T-helper 2 cell treated with Interferon-gamma antibody and Interleukin-4, amounts not matched to agents 5 μg/mL and 100 μg/mL, for 36 hours (primary cell): ENCODE data around the gene GPC6.

Experiments used
- DNase-seq: peaks from one replicate; pipeline ENCODE4 v3.0.0; 2021; ENCODE audit warnings: low spot score
- H3K27ac Mint-ChIP-seq: one replicate; pipeline ENCODE4 v1.8.0; 2021; ENCODE audit warnings: mild to moderate bottlenecking, mixed read lengths
- H3K27me3 Mint-ChIP-seq: one replicate; pipeline ENCODE4 v1.8.0; 2021; ENCODE audit warnings: low read depth, mixed read lengths
- H3K36me3 Mint-ChIP-seq: one replicate; pipeline ENCODE4 v1.8.0; 2021; ENCODE audit warnings: low read depth, mixed read lengths
- H3K4me1 Mint-ChIP-seq: one replicate; pipeline ENCODE4 v1.8.0; 2021; ENCODE audit warnings: low read depth, mixed read lengths
- H3K4me3 Mint-ChIP-seq: one replicate; pipeline ENCODE4 v1.8.0; 2022; ENCODE audit warnings: mild to moderate bottlenecking, moderate library complexity, mixed read lengths
- H3K9me3 Mint-ChIP-seq: one replicate; pipeline ENCODE4 v1.8.0; 2021; ENCODE audit warnings: mixed read lengths

The GPC6 gene

DNA sequence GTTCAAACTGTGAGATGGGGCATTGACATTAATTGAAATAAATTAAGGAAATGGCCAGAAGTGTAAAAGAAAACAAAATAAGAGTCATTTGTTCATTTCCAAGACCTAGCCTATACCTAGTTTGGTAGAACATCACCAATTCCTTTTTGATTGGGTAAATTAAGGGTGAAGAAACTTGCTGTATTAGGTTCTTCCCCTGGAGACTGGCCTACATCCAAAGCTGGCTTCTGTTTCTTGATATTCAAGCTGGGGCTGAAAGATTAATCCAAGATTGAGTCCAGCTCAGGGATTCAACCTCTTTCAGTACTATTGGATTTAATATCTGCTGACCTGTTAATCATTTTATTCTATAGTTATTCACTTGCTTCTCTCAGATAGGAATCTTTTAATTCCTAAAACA lies 183.2 kb downstream of the GPC6 start:
- Mint-ChIP-seq H3K27ac (no peak overlapping the region), H3K4me3 (no peak overlapping the region), H3K4me1 (no peaks in the 10 kb centered on the region), H3K9me3 (no peaks in the 10 kb centered on the region), H3K27me3 (no peaks in the 10 kb centered on the region), H3K36me3 (no peaks in the 10 kb centered on the region)
- no peak for DNase-seq

DNA sequence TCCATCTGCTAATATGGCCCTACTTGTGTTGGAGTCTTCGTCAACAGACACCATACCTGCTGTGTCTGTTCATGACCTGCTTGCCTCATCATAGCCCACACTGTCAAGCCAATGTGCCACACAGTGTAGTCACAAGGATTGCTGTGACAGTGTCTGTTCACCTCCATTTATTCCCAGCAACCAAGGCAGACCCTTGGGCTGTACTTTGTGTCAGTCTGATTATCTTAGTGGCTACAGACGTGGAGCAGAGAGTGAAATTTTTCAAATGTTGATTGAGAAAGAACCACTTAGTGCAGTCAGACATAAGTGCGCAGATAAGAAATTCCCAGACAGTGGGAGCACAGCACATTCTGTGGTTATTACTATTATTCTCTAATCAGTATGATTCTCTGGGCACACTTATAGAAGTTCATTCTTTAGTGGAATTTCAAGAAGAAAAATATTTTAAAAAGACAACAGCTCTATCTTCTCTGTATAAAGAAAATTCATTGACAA lies 184.6 kb downstream of the GPC6 start:
- Mint-ChIP-seq H3K9me3 (no peaks in the 10 kb centered on the region), H3K27ac (no peak overlapping the region), H3K4me3 (no peak overlapping the region), H3K36me3 (no peaks in the 10 kb centered on the region), H3K4me1 (no peaks in the 10 kb centered on the region), H3K27me3 (no peaks in the 10 kb centered on the region)
- no peak for DNase-seq

DNA sequence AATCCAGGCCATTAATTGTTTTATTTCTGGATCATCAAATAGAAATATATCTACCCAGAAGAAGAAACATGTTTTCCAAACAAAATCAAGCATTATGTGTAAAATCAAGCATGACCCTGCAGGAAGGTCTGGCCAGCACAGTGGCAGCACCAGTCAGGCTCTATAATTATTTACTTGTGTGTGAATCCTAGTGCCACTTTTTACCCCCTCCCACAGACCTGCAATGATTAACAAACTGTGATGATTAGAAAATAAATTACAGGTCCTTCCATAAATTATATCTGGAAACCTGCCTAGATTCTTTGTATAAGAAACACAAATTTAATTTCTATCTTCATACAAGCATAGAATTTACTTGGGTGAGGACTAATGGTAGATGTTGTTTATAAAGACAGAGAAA lies 186.1 kb downstream of the GPC6 start:
- Mint-ChIP-seq H3K4me1 (no peaks in the 10 kb centered on the region), H3K27me3 (no peaks in the 10 kb centered on the region), H3K36me3 (no peaks in the 10 kb centered on the region), H3K27ac (no peak overlapping the region), H3K9me3 (no peaks in the 10 kb centered on the region), H3K4me3 (no peak overlapping the region)
- DNase-seq: no peak

DNA sequence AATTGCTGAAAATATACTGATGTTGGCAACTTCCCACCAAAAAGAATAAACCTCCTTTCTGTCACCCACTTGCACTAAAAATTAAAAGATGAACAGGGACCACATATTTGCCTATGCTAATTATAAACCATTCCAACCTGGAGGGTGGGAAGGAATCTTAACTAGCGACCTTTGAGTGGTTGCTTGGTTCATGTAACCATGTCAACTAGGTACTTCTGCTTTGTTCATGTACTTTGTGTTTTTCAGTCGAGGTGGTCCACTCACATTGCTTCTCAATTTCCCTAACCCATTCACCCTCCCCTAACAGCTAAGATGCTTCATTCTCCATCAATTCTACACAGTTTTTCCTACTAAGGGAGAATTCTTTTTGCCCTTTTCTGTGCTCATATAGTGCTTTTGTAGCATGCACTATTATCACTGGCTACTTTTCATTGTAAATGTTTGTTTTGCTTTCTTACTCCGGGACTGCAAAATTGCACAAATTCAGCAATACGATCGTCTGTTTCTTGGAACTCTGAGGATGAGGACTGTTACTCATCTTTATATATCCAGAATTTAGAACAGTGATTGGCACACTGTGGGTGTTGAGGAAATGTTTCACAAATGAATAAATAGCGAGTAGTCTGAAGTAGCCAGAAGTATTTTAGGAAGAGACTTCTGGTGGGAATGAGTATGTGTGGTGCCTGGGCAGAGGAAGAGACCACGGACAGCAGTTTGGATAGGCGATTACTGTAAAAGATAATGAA lies 187.5 kb downstream of the GPC6 start:
- no peak overlapping the region for H3K27ac Mint-ChIP-seq
- DNase-seq: no peak
- no peaks in the 10 kb centered on the region for H3K27me3 Mint-ChIP-seq
- H3K4me3 Mint-ChIP-seq: no peak overlapping the region
- H3K36me3 Mint-ChIP-seq: no peaks in the 10 kb centered on the region
- no peaks in the 10 kb centered on the region for H3K9me3 Mint-ChIP-seq
- H3K4me1 Mint-ChIP-seq: no peaks in the 10 kb centered on the region

DNA sequence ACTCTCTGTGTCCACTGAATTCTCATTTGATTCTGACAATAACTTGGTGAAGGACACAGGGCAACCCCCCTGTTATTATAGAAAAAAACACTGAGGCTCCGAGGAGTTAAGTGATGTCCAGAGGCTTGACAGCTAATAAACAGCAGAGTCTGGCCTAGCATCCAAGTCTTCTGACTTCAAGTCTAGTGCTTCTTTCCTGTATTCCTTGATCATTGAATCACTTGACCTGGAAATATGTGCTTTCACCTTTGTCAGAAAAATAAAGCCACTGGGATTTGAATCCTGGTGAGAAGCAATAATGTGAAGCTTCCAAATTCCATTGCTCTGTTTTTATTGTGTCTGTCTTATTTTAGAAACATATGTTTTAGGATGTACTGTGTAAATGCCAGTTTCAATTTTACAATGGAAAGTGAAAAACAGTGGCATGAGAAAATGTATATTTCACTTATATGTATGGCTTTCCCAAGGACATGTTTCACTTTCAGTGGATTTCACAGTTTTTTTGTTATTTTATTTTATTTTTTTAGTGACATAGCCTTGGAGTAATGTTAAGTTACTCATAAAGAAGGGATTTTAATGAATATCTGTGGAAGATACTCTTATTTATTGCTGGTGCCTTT lies 190.2 kb downstream of the GPC6 start:
- H3K9me3 Mint-ChIP-seq: no peaks in the 10 kb centered on the region
- H3K4me3 Mint-ChIP-seq: no peak overlapping the region
- no peaks in the 10 kb centered on the region for H3K4me1 Mint-ChIP-seq
- DNase-seq: no peak
- H3K36me3 Mint-ChIP-seq: no peaks in the 10 kb centered on the region
- no peaks in the 10 kb centered on the region for H3K27me3 Mint-ChIP-seq
- H3K27ac Mint-ChIP-seq: no peak overlapping the region

DNA sequence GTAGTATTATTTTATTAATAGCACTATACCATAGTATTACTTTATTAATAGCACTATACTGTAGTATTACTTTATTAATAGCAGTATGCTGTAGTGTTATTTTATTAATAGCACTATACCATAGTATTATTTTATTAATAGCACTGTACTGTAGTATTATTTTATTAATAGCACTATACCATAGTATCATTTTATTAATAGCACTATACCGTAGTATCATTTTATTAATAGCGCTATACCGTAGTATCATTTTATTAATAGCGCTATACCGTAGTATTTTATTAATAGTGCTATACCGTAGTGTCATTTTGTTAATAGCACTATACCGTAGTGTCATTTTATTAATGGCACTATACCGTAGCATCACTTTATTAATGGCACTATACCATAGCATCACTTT lies 191.8 kb downstream of the GPC6 start:
- DNase-seq: no peak
- no peak overlapping the region for H3K27ac Mint-ChIP-seq
- no peak overlapping the region for H3K4me3 Mint-ChIP-seq
- H3K27me3 Mint-ChIP-seq: no peaks in the 10 kb centered on the region
- no peaks in the 10 kb centered on the region for H3K36me3 Mint-ChIP-seq
- H3K9me3 Mint-ChIP-seq: no peaks in the 10 kb centered on the region
- H3K4me1 Mint-ChIP-seq: no peaks in the 10 kb centered on the region

DNA sequence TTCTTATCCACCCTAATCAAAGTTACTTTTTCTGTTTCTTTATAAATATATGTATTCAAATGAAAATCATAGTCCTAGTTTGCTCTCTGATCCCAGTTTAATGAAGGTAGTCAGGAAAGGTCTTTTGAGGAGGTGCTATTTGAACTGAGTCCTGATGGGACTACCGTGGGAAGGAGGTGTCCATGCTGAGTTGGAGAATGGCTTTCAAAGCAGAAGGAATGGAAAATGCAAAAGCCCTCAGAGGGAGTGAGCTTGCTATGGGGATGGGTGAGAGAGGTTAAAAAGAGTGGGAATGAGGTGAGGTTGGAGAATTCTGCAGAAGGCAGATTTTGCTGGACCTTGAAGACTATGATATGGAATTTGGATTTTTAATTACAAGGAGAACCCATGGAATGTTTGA lies 193.6 kb downstream of the GPC6 start:
- H3K9me3 Mint-ChIP-seq: no peaks in the 10 kb centered on the region
- H3K27me3 Mint-ChIP-seq: no peaks in the 10 kb centered on the region
- H3K27ac Mint-ChIP-seq: no peak overlapping the region
- no peaks in the 10 kb centered on the region for H3K4me1 Mint-ChIP-seq
- no peaks in the 10 kb centered on the region for H3K36me3 Mint-ChIP-seq
- no peak for DNase-seq
- no peak overlapping the region for H3K4me3 Mint-ChIP-seq

DNA sequence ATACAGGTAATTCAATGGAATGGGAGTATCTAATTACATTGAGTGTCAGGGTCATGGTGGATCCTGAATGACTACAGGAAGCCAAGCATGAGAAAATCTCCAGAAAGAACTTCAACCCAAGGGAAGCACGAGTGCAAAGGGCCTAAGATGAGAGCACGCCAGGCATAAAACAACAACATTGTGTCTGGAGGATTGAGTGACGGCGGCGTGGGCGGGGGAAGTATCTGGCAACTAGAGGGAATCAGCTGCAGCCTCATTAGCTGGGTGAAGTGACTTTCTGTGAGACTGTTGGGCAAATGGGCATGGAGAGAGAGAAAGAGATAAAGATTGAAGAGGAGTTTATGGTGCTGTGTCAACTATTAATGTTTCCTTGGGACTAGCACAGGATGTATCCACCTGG lies 194.3 kb downstream of the GPC6 start:
- H3K9me3 Mint-ChIP-seq: no peaks in the 10 kb centered on the region
- no peaks in the 10 kb centered on the region for H3K27me3 Mint-ChIP-seq
- no peaks in the 10 kb centered on the region for H3K4me1 Mint-ChIP-seq
- no peak overlapping the region for H3K27ac Mint-ChIP-seq
- DNase-seq: no peak
- no peaks in the 10 kb centered on the region for H3K36me3 Mint-ChIP-seq
- no peak overlapping the region for H3K4me3 Mint-ChIP-seq

DNA sequence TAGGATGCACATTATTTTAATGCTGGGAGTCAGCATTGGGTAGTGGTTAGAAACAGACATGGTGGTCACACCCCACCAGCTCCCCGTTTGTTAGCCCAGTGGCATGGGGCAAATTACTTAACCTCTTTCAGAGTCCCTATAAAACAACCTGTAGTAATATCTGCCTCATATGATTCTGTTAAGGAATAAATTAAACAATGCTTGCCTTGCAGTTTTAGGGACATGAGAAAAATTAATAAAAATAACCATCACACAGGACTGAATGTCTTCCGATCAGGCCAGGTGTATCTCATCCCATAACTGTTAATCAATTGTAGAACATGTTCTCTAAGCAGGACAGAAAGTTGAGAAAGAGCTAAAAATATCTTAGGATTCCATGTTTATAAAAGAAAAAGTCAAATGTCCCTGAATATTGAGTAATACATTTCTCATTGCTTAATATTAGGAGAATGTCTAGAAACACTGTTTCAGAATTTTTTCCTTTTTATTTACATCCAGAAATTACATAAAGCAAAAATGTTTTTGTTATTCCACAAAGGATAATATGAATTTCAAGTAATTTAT lies 196.5 kb downstream of the GPC6 start:
- no peak overlapping the region for H3K4me3 Mint-ChIP-seq
- H3K9me3 Mint-ChIP-seq: no peaks in the 10 kb centered on the region
- H3K27ac Mint-ChIP-seq: no peak overlapping the region
- no peaks in the 10 kb centered on the region for H3K4me1 Mint-ChIP-seq
- no peaks in the 10 kb centered on the region for H3K27me3 Mint-ChIP-seq
- DNase-seq: no peak
- H3K36me3 Mint-ChIP-seq: no peaks in the 10 kb centered on the region

DNA sequence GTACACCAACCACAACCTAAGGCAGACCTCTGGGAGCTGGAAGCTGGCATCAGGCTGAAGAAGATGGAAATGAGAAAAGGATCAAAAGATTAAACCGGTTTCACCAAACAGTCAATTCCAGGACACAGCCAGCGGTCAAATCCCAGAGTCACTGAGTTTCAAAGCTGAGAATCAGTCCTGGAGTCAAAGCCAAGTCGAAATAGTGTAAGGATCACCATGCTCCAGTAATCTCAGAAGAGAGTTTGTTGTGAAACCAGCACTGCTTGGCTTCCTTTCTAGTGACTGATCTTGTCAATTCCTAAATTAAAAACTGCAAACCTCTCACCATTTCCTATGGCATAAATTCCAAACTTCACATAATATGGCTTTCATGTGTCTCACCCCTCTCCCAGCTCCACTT lies 198.8 kb downstream of the GPC6 start:
- no peaks in the 10 kb centered on the region for H3K4me1 Mint-ChIP-seq

DNA sequence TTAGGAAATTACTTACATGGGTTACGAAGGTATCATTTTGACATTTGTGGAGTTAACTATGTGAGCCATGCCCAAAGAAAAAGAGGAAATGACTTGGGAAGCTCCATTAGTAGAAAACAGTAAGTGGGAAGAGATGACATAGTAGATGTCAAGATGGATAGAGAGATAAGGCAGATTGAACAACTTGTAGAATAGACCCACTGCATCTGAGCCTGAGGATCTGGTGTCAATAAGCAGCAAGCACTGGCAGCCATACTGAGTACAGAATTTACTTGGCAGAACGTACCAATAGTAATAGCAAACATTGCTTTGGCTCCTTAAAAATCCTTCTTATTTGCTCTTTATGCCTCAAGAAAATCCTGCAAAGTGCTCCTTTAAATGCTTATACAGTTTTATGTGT lies 203.8 kb downstream of the GPC6 start:
- Mint-ChIP-seq H3K27me3 (no peaks in the 10 kb centered on the region), H3K4me3 (no peak overlapping the region), H3K4me1 (no peaks in the 10 kb centered on the region), H3K9me3 (no peaks in the 10 kb centered on the region), H3K36me3 (no peaks in the 10 kb centered on the region), H3K27ac (no peak overlapping the region)
- DNase-seq: no peak

More for the DNA sequence above, 198.8 kb downstream of the GPC6 start:
- no peak overlapping the region for H3K4me3 Mint-ChIP-seq
- H3K9me3 Mint-ChIP-seq: no peaks in the 10 kb centered on the region
- no peak for DNase-seq
- H3K27me3 Mint-ChIP-seq: no peaks in the 10 kb centered on the region
- no peak overlapping the region for H3K27ac Mint-ChIP-seq
- H3K36me3 Mint-ChIP-seq: no peaks in the 10 kb centered on the region

DNA sequence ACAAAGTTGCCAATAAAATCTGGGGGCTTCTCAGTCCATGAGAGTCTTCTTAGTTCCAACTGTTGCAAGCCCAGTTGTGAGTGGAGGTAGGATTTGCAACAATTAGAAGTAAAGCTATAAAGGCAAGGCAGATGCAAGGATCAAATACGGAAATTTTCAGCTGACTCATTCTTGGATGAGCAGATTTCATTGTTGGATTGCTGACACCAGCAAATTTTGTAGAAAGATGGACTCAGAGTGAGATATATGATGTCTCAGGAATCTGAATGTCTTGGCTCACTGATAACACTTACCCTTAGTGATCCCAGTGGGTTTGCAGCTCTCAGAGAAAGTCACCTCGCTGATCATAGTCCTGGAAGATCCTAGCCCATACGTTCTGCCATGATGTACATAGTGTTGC lies 209.0 kb downstream of the GPC6 start:
- Mint-ChIP-seq H3K4me1 (no peaks in the 10 kb centered on the region), H3K36me3 (no peaks in the 10 kb centered on the region), H3K4me3 (no peak overlapping the region), H3K27me3 (no peaks in the 10 kb centered on the region), H3K27ac (no peak overlapping the region), H3K9me3 (peaks cover 8% of the 10 kb centered on the region)
- DNase-seq: no peak

DNA sequence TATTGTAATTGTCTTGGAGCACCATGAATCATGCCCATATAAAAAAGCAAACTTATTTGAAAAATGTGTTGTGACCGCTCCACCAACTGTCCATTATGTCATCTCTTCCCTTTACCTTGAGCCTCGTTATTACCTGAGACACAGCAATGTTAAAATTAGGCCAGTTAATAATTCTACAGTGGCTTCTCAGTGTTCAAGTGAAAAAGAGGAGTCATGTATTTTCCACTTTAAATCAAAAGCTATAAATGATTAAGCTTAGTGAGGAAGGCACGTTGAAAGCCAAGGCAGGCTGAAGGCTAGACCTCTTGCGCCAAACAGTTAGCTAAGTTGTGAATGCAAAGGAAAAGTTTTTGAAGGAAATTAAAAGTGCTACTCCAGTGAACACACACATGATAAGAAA lies 210.5 kb downstream of the GPC6 start:
- DNase-seq: no peak
- H3K9me3 Mint-ChIP-seq: peaks cover 8% of the 10 kb centered on the region

DNA sequence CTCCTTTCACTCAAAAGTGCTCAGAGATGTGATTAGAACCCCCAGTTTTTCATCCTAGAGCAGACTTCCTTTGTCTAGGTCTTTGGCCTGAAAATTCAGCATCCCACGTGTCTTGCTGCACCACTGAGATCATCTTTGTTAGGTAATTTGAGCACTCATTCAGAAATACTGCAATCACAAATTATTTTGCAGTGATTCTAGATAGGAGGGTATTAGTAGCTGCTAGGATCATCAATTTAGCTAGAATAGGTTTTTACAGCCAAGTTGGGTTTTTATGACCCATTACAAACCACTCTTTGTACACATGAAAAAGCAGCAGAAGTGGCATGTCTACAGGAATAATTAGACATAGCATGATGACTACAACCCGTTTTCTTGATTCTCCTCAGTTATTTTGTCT lies 219.6 kb downstream of the GPC6 start:
- H3K36me3 Mint-ChIP-seq: no peaks in the 10 kb centered on the region
- H3K27me3 Mint-ChIP-seq: no peaks in the 10 kb centered on the region
- no peak overlapping the region for H3K27ac Mint-ChIP-seq
- H3K9me3 Mint-ChIP-seq: no peaks in the 10 kb centered on the region
- no peaks in the 10 kb centered on the region for H3K4me1 Mint-ChIP-seq
- DNase-seq: no peak
- no peak overlapping the region for H3K4me3 Mint-ChIP-seq

More for the DNA sequence above, 210.5 kb downstream of the GPC6 start:
- H3K27me3 Mint-ChIP-seq: no peaks in the 10 kb centered on the region
- H3K27ac Mint-ChIP-seq: no peak overlapping the region
- H3K36me3 Mint-ChIP-seq: no peaks in the 10 kb centered on the region
- H3K4me1 Mint-ChIP-seq: no peaks in the 10 kb centered on the region
- no peak overlapping the region for H3K4me3 Mint-ChIP-seq
